C4-2B (cell line): ENCODE data around the gene ARRB2.

ENCODE experiments used
- ZFX ChIP-seq: fragments of 450-650 bp; IDR thresholded peaks from 2 replicates; pipeline ENCODE4 v1.6.1; 2017
- TF ChIP-seq, protein P1 (sequence below): fragments of 450-650 bp; conservative IDR thresholded peaks from 2 replicates; pipeline ENCODE4 v1.5.1; 2017; ENCODE audit warnings: mild to moderate bottlenecking

DNA sequence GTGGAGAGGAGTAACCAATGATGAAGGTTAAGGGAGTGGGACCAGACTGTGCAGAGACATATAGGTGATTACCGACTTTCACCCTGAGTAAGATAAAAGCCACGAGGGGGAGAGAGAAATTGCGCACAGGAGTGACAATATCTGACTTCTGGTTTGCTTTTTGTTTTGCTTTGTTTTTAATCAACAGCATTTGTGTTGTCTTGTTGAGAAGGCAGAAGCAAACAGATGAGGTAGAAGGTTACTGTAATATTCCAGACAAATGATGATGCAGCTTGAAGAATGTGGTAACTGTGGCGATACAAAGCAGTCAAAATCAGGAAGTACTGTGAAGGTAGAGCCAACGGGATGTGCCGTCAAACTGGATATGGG lies 14.0 kb upstream of the ARRB2 start:
- TF ChIP-seq, protein P1, sequence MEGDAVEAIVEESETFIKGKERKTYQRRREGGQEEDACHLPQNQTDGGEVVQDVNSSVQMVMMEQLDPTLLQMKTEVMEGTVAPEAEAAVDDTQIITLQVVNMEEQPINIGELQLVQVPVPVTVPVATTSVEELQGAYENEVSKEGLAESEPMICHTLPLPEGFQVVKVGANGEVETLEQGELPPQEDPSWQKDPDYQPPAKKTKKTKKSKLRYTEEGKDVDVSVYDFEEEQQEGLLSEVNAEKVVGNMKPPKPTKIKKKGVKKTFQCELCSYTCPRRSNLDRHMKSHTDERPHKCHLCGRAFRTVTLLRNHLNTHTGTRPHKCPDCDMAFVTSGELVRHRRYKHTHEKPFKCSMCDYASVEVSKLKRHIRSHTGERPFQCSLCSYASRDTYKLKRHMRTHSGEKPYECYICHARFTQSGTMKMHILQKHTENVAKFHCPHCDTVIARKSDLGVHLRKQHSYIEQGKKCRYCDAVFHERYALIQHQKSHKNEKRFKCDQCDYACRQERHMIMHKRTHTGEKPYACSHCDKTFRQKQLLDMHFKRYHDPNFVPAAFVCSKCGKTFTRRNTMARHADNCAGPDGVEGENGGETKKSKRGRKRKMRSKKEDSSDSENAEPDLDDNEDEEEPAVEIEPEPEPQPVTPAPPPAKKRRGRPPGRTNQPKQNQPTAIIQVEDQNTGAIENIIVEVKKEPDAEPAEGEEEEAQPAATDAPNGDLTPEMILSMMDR = no peak
- no peak for TF ChIP-seq ZFX
